ENCODE data around the gene CCDC51. TPM values are rescaled to one million over a fixed set of nuclear protein-coding genes. Genes with fewer than 3 reads are reported as not detected.

The CCDC51 gene
- total and polyA plus RNA-seq, 9 of the 15 experiments (the other 6 are each of a cell fraction or from before 2014, with no cell fraction given), result 6.5 to 18.6 (median 15.7) TPM

- intact Hi-C loops (cut with micrococcal nuclease), result no loop called here
- Histone ChIP-seq H3K36me3 (ENCODE audit: control insufficient read depth, insufficient read depth, low read length) (no peaks in the 10 kb centered on the region), H3K27ac (ENCODE audit: extremely low read depth, low read depth, low read length) (no peak overlapping the region), H3K4me1 (replicated peaks in 1 of 2; ENCODE audit: control insufficient read depth in 2 of 2, insufficient read depth in 2 of 2, low read length in 2 of 2) (peaks cover 0 to 5% of the 10 kb centered on the region in 2 experiments; a peak in 2 of 5 replicates), H3K27me3 (ENCODE audit: control insufficient read depth in 2 of 2, insufficient read depth in 2 of 2, low read length in 2 of 2) (no peaks in the 10 kb centered on the region), H3K9ac (ENCODE audit: insufficient read depth in 1 of 2, low read depth in 2 of 2, low read length in 2 of 2) (no peak overlapping the region), H4K20me1 (replicated peaks; ENCODE audit: control insufficient read depth, insufficient read depth, low read length) (no peaks in the 10 kb centered on the region), H3K4me3 (no peak overlapping the region), H3K79me2 (ENCODE audit: control insufficient read depth, insufficient read depth, low read length) (no peaks in the 10 kb centered on the region), H3K9me1 (ENCODE audit: control insufficient read depth, insufficient read depth, low read length) (no peaks in the 10 kb centered on the region), H3K9me3 (replicated peaks; ENCODE audit: control insufficient read depth, insufficient read depth, low read depth, low read length) (no peaks in the 10 kb centered on the region), H3K4me2 (ENCODE audit: insufficient read depth, low read length) (no peak overlapping the region), H2AFZ (ENCODE audit: low read depth, low read length) (no peak overlapping the region)
- in situ Hi-C loops (cut with MboI), result no loop called here
- DNase-seq (ENCODE audit: extremely low read depth in 1 of 4, low spot score in 3 of 4), result no peak
- FAIRE-seq, result no peak
- ChIA-PET POLR2A (interaction anchor here (0.7 to 1.0 kb wide), 2 partner anchors 10 to 20 kb away, joined by 3 to 4 read pairs; no protein-coding TSS in a partner anchor), CTCF (ENCODE audit: low intra/inter-chr PET ratio) (no interaction called here)
- no peak for ATAC-seq
- 53% methylated on average over 9 of the region's 14 CpGs for WGBS (ENCODE audit: insufficient coverage, low coverage, missing lambda C conversion rate)
- BruUV-seq (replicated peaks), result no TSS peak
- TF ChIP-seq ZMIZ1 (IDR thresholded peaks at IDR 0.05; ENCODE audit: low read depth in 2 of 2, low read length in 2 of 2) (no peak), TRIM28 (IDR thresholded peaks at IDR 0.05) (no peak), TOE1 (IDR thresholded peaks at IDR 0.05; ENCODE audit: borderline replicate concordance) (no peak), TOE1 (CRISPR knock-in tag; IDR thresholded peaks at IDR 0.05; ENCODE audit: borderline replicate concordance, low read depth) (no peak), BHLHE40 (IDR thresholded peaks at IDR 0.05; ENCODE audit: low read length) (no peak), PBX2 (CRISPR knock-in tag; IDR thresholded peaks at IDR 0.05; ENCODE audit: low read depth) (no peak), PBX2 (tag; conservative IDR thresholded peaks at IDR 0.05; ENCODE audit: low read depth) (no peak), ELF4 (CRISPR knock-in tag; IDR thresholded peaks at IDR 0.05) (no peak), NFE2L1 (tag; IDR thresholded peaks at IDR 0.05; ENCODE audit: borderline replicate concordance, low read depth) (no peak), CUX1 (CRISPR knock-in tag; IDR thresholded peaks at IDR 0.05) (no peak), ARID2 (IDR thresholded peaks at IDR 0.05) (no peak), ETV1 (tag; conservative IDR thresholded peaks at IDR 0.05; ENCODE audit: low read depth) (no peak)
Measured at GRCh38 chr3:48416091-48416505, 23.8 kb downstream of the CCDC51 start.

Data from K562 (cell line).